Testis (tissue), 2 donors: ENCODE measurements around the gene LCNL1.

Experiments
- POLR2A ChIP-seq: fragments of 450-650 bp; IDR thresholded peaks from one replicate; pipeline ENCODE4 v1.6.1; 2017; ENCODE audit warnings: antibody characterized with exemption, mild to moderate bottlenecking, moderate library complexity
- TF ChIP-seq, protein P1 (sequence below), 3 experiments: fragments of 450-650 bp in 2 of 3; fragments of 200-600 bp in 1 of 3; sonication (generic) in 1 of 3; IDR thresholded peaks; one replicate each; pipeline ENCODE4 v1.5.1; 2016 to 2019; ENCODE audit warnings: antibody characterized with exemption in 3 of 3, mild to moderate bottlenecking in 2 of 3, moderate library complexity in 1 of 3

DNA sequence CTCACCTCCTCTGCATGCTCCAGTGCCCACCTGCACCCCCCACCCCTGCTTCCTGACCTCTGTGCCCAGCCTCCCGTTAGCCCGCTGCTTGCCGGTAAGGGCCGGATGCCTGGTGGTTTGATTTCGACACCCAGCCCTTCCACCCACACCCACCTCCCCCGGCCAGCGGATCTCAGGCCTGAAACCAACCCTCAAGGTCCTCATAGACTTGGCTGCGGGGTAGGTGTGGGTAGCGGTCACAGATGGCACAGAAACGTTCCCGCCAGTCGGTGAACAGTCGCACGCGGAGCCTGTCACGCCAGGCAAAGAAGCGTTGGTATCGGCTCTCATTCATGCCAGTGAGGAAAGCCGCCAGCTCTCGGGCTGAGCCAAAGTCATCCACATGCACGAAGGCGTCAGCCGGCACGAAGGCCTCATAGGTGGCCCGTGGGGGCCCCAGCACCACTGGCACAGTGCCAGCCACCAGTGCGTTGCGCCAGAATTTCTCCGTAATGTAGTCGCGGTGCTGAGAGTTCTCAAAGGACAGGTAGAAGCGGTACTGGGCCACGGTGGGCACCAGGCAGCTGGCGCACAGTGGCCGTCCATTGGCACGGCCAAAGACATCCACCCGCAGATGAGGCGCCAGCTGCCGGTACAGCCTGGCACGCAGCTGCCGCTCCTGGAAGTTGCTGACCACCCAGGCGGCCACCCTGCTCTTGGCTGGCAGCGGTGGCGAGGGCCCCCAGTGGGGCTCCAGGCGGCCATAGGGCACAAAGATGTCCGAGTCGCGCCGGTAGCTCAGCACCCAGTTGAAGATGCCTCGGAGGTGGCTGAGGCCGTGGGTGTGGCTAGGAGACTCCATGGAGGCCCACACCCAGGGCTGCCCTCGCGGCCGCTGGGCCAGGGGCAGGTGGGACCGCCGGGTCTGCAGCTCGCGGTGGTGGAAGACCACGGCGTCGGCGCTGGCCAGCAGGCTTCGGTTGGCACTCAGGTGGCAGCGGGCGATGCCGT, 48.0 kb downstream of the LCNL1 start:
- TF ChIP-seq, protein P1, sequence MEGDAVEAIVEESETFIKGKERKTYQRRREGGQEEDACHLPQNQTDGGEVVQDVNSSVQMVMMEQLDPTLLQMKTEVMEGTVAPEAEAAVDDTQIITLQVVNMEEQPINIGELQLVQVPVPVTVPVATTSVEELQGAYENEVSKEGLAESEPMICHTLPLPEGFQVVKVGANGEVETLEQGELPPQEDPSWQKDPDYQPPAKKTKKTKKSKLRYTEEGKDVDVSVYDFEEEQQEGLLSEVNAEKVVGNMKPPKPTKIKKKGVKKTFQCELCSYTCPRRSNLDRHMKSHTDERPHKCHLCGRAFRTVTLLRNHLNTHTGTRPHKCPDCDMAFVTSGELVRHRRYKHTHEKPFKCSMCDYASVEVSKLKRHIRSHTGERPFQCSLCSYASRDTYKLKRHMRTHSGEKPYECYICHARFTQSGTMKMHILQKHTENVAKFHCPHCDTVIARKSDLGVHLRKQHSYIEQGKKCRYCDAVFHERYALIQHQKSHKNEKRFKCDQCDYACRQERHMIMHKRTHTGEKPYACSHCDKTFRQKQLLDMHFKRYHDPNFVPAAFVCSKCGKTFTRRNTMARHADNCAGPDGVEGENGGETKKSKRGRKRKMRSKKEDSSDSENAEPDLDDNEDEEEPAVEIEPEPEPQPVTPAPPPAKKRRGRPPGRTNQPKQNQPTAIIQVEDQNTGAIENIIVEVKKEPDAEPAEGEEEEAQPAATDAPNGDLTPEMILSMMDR (IDR thresholded peaks at IDR 0.05) = no peak
- TF ChIP-seq POLR2A = no peak
